GM12878 (cell line): ENCODE measurements around the gene CES3.

Source experiments
- BHLHE40 ChIP-seq, 2 experiments: fragments of 450-650 bp in 1 of 2; IDR thresholded peaks; 2 replicates each; pipeline ENCODE4 v1.6.1; 2011 to 2017; ENCODE audit warnings: low read depth in 2 of 2, borderline replicate concordance in 1 of 2, improper control_type of control experiment in 1 of 2, low read length in 1 of 2, mild to moderate bottlenecking in 1 of 2
- CREB1 ChIP-seq: IDR thresholded peaks from 2 replicates; pipeline ENCODE4 v1.6.1; 2012; ENCODE audit warnings: low read depth, mild to moderate bottlenecking, inconsistent platforms
- EP300 ChIP-seq, 2 experiments: fragments of 150-350 bp in 1 of 2; IDR thresholded peaks; 2 replicates each; pipeline ENCODE4 v1.6.1; 2011 to 2012; ENCODE audit warnings: low read depth in 2 of 2, low read length in 2 of 2, borderline replicate concordance in 1 of 2, improper control_type of control experiment in 1 of 2, inconsistent platforms in 1 of 2; ENCODE audit not compliant: control insufficient read depth in 1 of 2
- FOS ChIP-seq: IDR thresholded peaks from 3 replicates; pipeline ENCODE4 v1.6.1; 2011; ENCODE audit warnings: borderline replicate concordance; ENCODE audit not compliant: insufficient read length; ENCODE audit errors: extremely low read depth
- JUND ChIP-seq: IDR thresholded peaks from 2 replicates; pipeline ENCODE4 v1.6.1; 2012; ENCODE audit warnings: low read depth, mild to moderate bottlenecking, low read length, improper control_type of control experiment, moderate library complexity
- KDM1A ChIP-seq: fragments of 200-600 bp; sonication (generic); IDR thresholded peaks from 2 replicates; pipeline ENCODE4 v1.6.1; 2016; ENCODE audit warnings: borderline replicate concordance
- POLR2A ChIP-seq: IDR thresholded peaks from 2 replicates; pipeline ENCODE4 v1.6.1; 2011; ENCODE audit warnings: low read depth, mild to moderate bottlenecking, low read length
- POLR2AphosphoS5 ChIP-seq: IDR thresholded peaks from 2 replicates; pipeline ENCODE4 v1.6.1; 2011; ENCODE audit warnings: mild to moderate bottlenecking, low read length, inconsistent platforms
- RAD51 ChIP-seq: fragments of 450-650 bp; IDR thresholded peaks from 2 replicates; pipeline ENCODE4 v1.6.1; 2016; ENCODE audit warnings: moderate library complexity, mild to moderate bottlenecking, inconsistent platforms
- SIN3A ChIP-seq: IDR thresholded peaks from 2 replicates; pipeline ENCODE4 v1.6.1; 2012; ENCODE audit warnings: low read depth, low read length, improper control_type of control experiment
- TCF3 ChIP-seq: IDR thresholded peaks from 2 replicates; pipeline ENCODE4 v1.6.1; 2012; ENCODE audit warnings: low read depth, mild to moderate bottlenecking, low read length, borderline replicate concordance; ENCODE audit not compliant: insufficient read depth
- TF ChIP-seq, protein P1 (sequence below), 3 experiments: IDR thresholded peaks in 2 of 3; conservative IDR thresholded peaks in 1 of 3; 2 replicates each; pipeline ENCODE4 v1.5.1; 2011; ENCODE audit warnings: low read depth in 3 of 3, low read length in 3 of 3, mild to moderate bottlenecking in 3 of 3, control low read depth in 2 of 3, moderate library complexity in 2 of 3, inconsistent platforms in 1 of 3, mixed read lengths in 1 of 3; ENCODE audit not compliant: control insufficient read depth in 2 of 3, insufficient read depth in 1 of 3; ENCODE audit errors: extremely low read depth in 1 of 3
- TF ChIP-seq, protein P2 (sequence below): IDR thresholded peaks from 2 replicates; pipeline ENCODE4 v1.6.1; 2011; ENCODE audit warnings: low read depth, mild to moderate bottlenecking, low read length, moderate library complexity, borderline replicate concordance; ENCODE audit errors: extremely low read depth

DNA sequence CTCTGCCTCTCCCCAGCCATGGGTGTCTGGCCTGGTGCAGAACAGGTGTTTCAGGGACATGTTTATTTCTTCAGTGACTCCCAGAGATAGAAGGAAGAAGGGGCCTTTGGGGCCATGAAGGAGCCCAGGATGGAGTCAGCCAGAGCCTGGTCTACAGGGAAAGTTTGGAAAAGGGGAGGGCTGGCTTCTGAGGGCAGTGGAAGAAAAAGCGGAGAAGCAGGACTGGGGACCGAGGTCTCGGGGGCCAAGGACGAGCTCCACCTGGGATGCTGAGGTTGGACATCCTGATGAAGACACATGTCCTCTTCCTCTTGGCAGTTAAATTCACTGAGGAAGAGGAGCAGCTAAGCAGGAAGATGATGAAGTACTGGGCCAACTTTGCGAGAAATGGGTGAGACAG, 18.1 kb upstream of the CES3 start:
- TF ChIP-seq KDM1A (no peak), BHLHE40 (IDR thresholded peaks at IDR 0.05; ENCODE audit: borderline replicate concordance in 1 of 2, low read depth in 2 of 2, low read length in 1 of 2) (no peak), CREB1 (no peak), JUND (no peak), FOS (no peak), RAD51 (no peak), SIN3A (no peak), POLR2AphosphoS5 (no peak), TCF3 (no peak), EP300 (IDR thresholded peaks at IDR 0.05; ENCODE audit: borderline replicate concordance in 1 of 2, control insufficient read depth in 1 of 2, low read depth in 2 of 2, low read length in 2 of 2) (no peak), POLR2A (no peak)
- TF ChIP-seq, protein P1, sequence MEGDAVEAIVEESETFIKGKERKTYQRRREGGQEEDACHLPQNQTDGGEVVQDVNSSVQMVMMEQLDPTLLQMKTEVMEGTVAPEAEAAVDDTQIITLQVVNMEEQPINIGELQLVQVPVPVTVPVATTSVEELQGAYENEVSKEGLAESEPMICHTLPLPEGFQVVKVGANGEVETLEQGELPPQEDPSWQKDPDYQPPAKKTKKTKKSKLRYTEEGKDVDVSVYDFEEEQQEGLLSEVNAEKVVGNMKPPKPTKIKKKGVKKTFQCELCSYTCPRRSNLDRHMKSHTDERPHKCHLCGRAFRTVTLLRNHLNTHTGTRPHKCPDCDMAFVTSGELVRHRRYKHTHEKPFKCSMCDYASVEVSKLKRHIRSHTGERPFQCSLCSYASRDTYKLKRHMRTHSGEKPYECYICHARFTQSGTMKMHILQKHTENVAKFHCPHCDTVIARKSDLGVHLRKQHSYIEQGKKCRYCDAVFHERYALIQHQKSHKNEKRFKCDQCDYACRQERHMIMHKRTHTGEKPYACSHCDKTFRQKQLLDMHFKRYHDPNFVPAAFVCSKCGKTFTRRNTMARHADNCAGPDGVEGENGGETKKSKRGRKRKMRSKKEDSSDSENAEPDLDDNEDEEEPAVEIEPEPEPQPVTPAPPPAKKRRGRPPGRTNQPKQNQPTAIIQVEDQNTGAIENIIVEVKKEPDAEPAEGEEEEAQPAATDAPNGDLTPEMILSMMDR (IDR thresholded peaks at IDR 0.05 in 2 of 3, conservative IDR thresholded peaks at IDR 0.05 in 1 of 3; ENCODE audit: control insufficient read depth in 2 of 3, extremely low read depth in 1 of 3, insufficient read depth in 1 of 3, low read depth in 3 of 3, low read length in 3 of 3), result no peak
- TF ChIP-seq, protein P2, sequence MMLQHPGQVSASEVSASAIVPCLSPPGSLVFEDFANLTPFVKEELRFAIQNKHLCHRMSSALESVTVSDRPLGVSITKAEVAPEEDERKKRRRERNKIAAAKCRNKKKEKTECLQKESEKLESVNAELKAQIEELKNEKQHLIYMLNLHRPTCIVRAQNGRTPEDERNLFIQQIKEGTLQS, result no peak
